ENCODE measurements around the gene INS.

DNA sequence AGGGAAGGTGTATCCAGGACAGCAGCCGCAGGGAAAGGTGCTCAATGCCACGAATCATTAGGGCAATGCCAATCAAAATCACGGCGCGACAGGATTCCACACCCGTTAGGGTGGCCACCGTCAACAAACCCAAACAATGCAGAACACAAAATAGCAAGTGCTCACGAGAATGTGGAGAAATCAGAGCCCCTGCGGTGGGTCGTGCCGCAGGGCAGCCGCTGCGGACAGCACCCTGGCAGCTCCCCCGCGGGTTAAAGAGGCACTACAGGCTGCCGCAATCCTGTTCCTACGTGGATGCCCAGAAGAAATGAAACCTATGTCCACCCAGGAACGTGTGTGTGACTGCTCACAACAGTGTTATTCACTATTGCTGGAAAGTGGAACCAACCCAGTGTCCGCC, 27.7 kb upstream of the INS start:
- no peak for TF ChIP-seq RARB (CRISPR knock-in tag; IDR thresholded peaks at IDR 0.05)
- no peak for TF ChIP-seq CTCF (IDR thresholded peaks at IDR 0.05)
- TF ChIP-seq JUNB (IDR thresholded peaks at IDR 0.05) = no peak
- TF ChIP-seq EHF (CRISPR knock-in tag; IDR thresholded peaks at IDR 0.05) = no peak
- no peak for TF ChIP-seq POLR2A (IDR thresholded peaks at IDR 0.05; ENCODE audit: low read length)
- no peak for TF ChIP-seq EP300 (IDR thresholded peaks at IDR 0.05)
- no peak for TF ChIP-seq RAD21 (conservative IDR thresholded peaks at IDR 0.05 in 1 of 2, IDR thresholded peaks at IDR 0.05 in 1 of 2)
- no peak for TF ChIP-seq CHD4 (IDR thresholded peaks at IDR 0.05; ENCODE audit: borderline replicate concordance)
- no peak for TF ChIP-seq MAFK (IDR thresholded peaks at IDR 0.05; ENCODE audit: partially characterized antibody)
- TF ChIP-seq RCOR1 (IDR thresholded peaks at IDR 0.05; ENCODE audit: low read depth, low read length) = no peak
- TF ChIP-seq KDM5A (IDR thresholded peaks at IDR 0.05) = no peak
- TF ChIP-seq CEBPB (IDR thresholded peaks at IDR 0.05) = no peak

Data from A549 (cell line).